HEK293 (cell line): ENCODE data around the gene TMEM202.

Experiments used
- GLIS1 ChIP-seq: fragments of 450-650 bp; formaldehyde crosslinking; IDR thresholded peaks from 2 replicates; pipeline ENCODE4 v1.5.1; 2016; ENCODE audit warnings: missing biosample characterization, missing genetic modification characterization
- KLF16 ChIP-seq: fragments of 450-650 bp; formaldehyde crosslinking; IDR thresholded peaks from 2 replicates; pipeline ENCODE4 v1.5.1; 2017; ENCODE audit warnings: missing biosample characterization, missing genetic modification characterization
- KLF7 ChIP-seq: fragments of 450-650 bp; formaldehyde crosslinking; IDR thresholded peaks from 2 replicates; pipeline ENCODE4 v1.5.1; 2016; ENCODE audit warnings: missing biosample characterization, missing genetic modification characterization, borderline replicate concordance
- KLF8 ChIP-seq: fragments of 450-650 bp; formaldehyde crosslinking; IDR thresholded peaks from 2 replicates; pipeline ENCODE4 v1.5.1; 2016; ENCODE audit warnings: missing biosample characterization, missing genetic modification characterization
- SALL2 ChIP-seq: fragments of 450-650 bp; formaldehyde crosslinking; IDR thresholded peaks from 2 replicates; pipeline ENCODE4 v1.5.0; 2017; ENCODE audit warnings: missing biosample characterization, mild to moderate bottlenecking, missing genetic modification characterization, borderline replicate concordance
- SP3 ChIP-seq: fragments of 450-650 bp; formaldehyde crosslinking; IDR thresholded peaks from 2 replicates; pipeline ENCODE4 v1.5.1; 2016; ENCODE audit warnings: missing biosample characterization, missing genetic modification characterization
- ZBTB11 ChIP-seq: fragments of 450-650 bp; formaldehyde crosslinking; conservative IDR thresholded peaks from 2 replicates; pipeline ENCODE4 v1.5.1; 2016; ENCODE audit warnings: low read depth, missing biosample characterization, missing genetic modification characterization
- ZFP69B ChIP-seq: fragments of 450-650 bp; formaldehyde crosslinking; IDR thresholded peaks from 2 replicates; pipeline ENCODE4 v1.5.1; 2016; ENCODE audit warnings: missing biosample characterization, missing genetic modification characterization
- ZNF112 ChIP-seq: fragments of 450-650 bp; formaldehyde crosslinking; IDR thresholded peaks from 2 replicates; pipeline ENCODE4 v1.5.0; 2017; ENCODE audit warnings: missing biosample characterization, missing genetic modification characterization
- ZNF132 ChIP-seq: fragments of 450-650 bp; formaldehyde crosslinking; IDR thresholded peaks from 2 replicates; pipeline ENCODE4 v1.5.1; 2017; ENCODE audit warnings: missing biosample characterization, missing genetic modification characterization, borderline replicate concordance
- ZNF133 ChIP-seq: fragments of 450-650 bp; formaldehyde crosslinking; IDR thresholded peaks from 2 replicates; pipeline ENCODE4 v1.5.1; 2016; ENCODE audit warnings: missing biosample characterization, missing genetic modification characterization
- ZNF155 ChIP-seq: fragments of 450-650 bp; formaldehyde crosslinking; IDR thresholded peaks from 2 replicates; pipeline ENCODE4 v1.5.1; 2016; ENCODE audit warnings: missing biosample characterization, missing genetic modification characterization
- ZNF157 ChIP-seq: fragments of 450-650 bp; formaldehyde crosslinking; IDR thresholded peaks from 2 replicates; pipeline ENCODE4 v1.5.1; 2016; ENCODE audit warnings: missing biosample characterization, missing genetic modification characterization
- ZNF2 ChIP-seq: fragments of 450-650 bp; formaldehyde crosslinking; IDR thresholded peaks from 2 replicates; pipeline ENCODE4 v1.5.1; 2016; ENCODE audit warnings: missing biosample characterization, missing genetic modification characterization
- ZNF214 ChIP-seq: fragments of 450-650 bp; formaldehyde crosslinking; IDR thresholded peaks from 2 replicates; pipeline ENCODE4 v1.5.1; 2017; ENCODE audit warnings: missing biosample characterization, mild to moderate bottlenecking, missing genetic modification characterization, borderline replicate concordance
- ZNF221 ChIP-seq: fragments of 450-650 bp; formaldehyde crosslinking; IDR thresholded peaks from 2 replicates; pipeline ENCODE4 v1.5.1; 2017; ENCODE audit warnings: missing biosample characterization, missing genetic modification characterization, borderline replicate concordance
- ZNF280C ChIP-seq: fragments of 450-650 bp; formaldehyde crosslinking; IDR thresholded peaks from 2 replicates; pipeline ENCODE4 v1.5.1; 2016; ENCODE audit warnings: missing biosample characterization, missing genetic modification characterization
- ZNF362 ChIP-seq: fragments of 450-650 bp; formaldehyde crosslinking; IDR thresholded peaks from 2 replicates; pipeline ENCODE4 v1.5.1; 2016; ENCODE audit warnings: missing biosample characterization, missing genetic modification characterization
- ZNF366 ChIP-seq: fragments of 450-650 bp; formaldehyde crosslinking; conservative IDR thresholded peaks from 2 replicates; pipeline ENCODE4 v1.5.1; 2016; ENCODE audit warnings: missing biosample characterization, missing genetic modification characterization
- ZNF37A ChIP-seq: fragments of 450-650 bp; IDR thresholded peaks from 2 replicates; pipeline ENCODE4 v1.5.1; 2018; ENCODE audit warnings: missing biosample characterization, missing genetic modification characterization
- ZNF433 ChIP-seq: fragments of 450-650 bp; formaldehyde crosslinking; IDR thresholded peaks from 2 replicates; pipeline ENCODE4 v1.5.1; 2016; ENCODE audit warnings: missing biosample characterization, missing genetic modification characterization, low read depth
- ZNF510 ChIP-seq: fragments of 450-650 bp; formaldehyde crosslinking; IDR thresholded peaks from 2 replicates; pipeline ENCODE4 v1.5.1; 2018; ENCODE audit warnings: mild to moderate bottlenecking, missing genetic modification characterization, missing biosample characterization; ENCODE audit not compliant: insufficient replicate concordance
- ZNF514 ChIP-seq: fragments of 450-650 bp; formaldehyde crosslinking; IDR thresholded peaks from 2 replicates; pipeline ENCODE4 v1.5.1; 2016; ENCODE audit warnings: missing biosample characterization, missing genetic modification characterization
- ZNF530 ChIP-seq: fragments of 450-650 bp; formaldehyde crosslinking; IDR thresholded peaks from 2 replicates; pipeline ENCODE4 v1.5.1; 2016; ENCODE audit warnings: low read depth, missing biosample characterization, missing genetic modification characterization
- ZNF639 ChIP-seq: fragments of 450-650 bp; formaldehyde crosslinking; IDR thresholded peaks from 2 replicates; pipeline ENCODE4 v1.5.1; 2016; ENCODE audit warnings: missing biosample characterization, missing genetic modification characterization
- ZNF692 ChIP-seq: fragments of 450-650 bp; formaldehyde crosslinking; IDR thresholded peaks from 2 replicates; pipeline ENCODE4 v1.5.1; 2016; ENCODE audit warnings: missing biosample characterization, missing genetic modification characterization
- ZNF704 ChIP-seq: fragments of 450-650 bp; formaldehyde crosslinking; IDR thresholded peaks from 2 replicates; pipeline ENCODE4 v1.5.1; 2016; ENCODE audit warnings: missing biosample characterization, missing genetic modification characterization
- ZXDB ChIP-seq: fragments of 450-650 bp; formaldehyde crosslinking; IDR thresholded peaks from 2 replicates; pipeline ENCODE4 v1.5.1; 2016; ENCODE audit warnings: missing biosample characterization, missing genetic modification characterization

TMEM202 gene

GRCh38 chr15:72375846-72376581 lies 22.1 kb upstream of the TMEM202 start, which contains the start of gene HEXA (continued):
- TF ChIP-seq SALL2 (tag by site-specific recombination) (no peak), ZNF133 (tag by site-specific recombination) (no peak), ZNF530 (no peak), SP3 (tag by site-specific recombination) (peak; percentile 88), ZNF37A (tag by site-specific recombination) (no peak), ZNF510 (tag by site-specific recombination) (peak; percentile 24), ZXDB (tag by site-specific recombination) (peak; percentile 100), ZBTB11 (tag by site-specific recombination) (peak; percentile 82), ZNF112 (tag by site-specific recombination) (no peak), ZNF704 (tag by site-specific recombination) (peak; percentile 87), ZNF362 (tag by site-specific recombination) (peak; percentile 91), ZNF366 (tag by site-specific recombination) (no peak), GLIS1 (tag by site-specific recombination) (peak; percentile 90), ZNF221 (tag by site-specific recombination) (peak; percentile 97), ZNF214 (no peak), ZNF433 (tag by site-specific recombination) (no peak), ZNF514 (tag by site-specific recombination) (no peak), KLF8 (tag by site-specific recombination) (peak; percentile 99), ZNF692 (tag by site-specific recombination) (peak; percentile 98), ZNF639 (tag by site-specific recombination) (peak; percentile 99), KLF7 (tag by site-specific recombination) (peak; percentile 93), ZNF280C (tag by site-specific recombination) (no peak), ZNF157 (peak; percentile 49; the same call in 1 of the 2 replicates), ZFP69B (tag by site-specific recombination) (peak; percentile 96), ZNF155 (tag by site-specific recombination) (no peak), KLF16 (peak; percentile 99), ZNF2 (tag by site-specific recombination) (peak; percentile 94), ZNF132 (tag by site-specific recombination) (no peak)
